Right atrium auricular region (tissue), 2 donors: ENCODE data around the gene USP26. TPM values are rescaled to one million over a fixed set of nuclear protein-coding genes. Genes with fewer than 3 reads are reported as not detected.

Experiments
- DNase-seq: peaks from one replicate; pipeline ENCODE4 v3.0.0-alpha.2; 2019; ENCODE audit warnings: low spot score
- H3K27ac ChIP-seq, 2 donors: fragments of 200-600 bp; sonication (generic); 1 replicate in 1 of 2; 2 replicates in 1 of 2; pipeline ENCODE4 v1.5.1; 2016 to 2019
- H3K27me3 ChIP-seq, 2 donors: fragments of 200-600 bp; sonication (generic); one replicate each; pipeline versions ENCODE4 v1.5.1 to v1.6.0; 2017 to 2019
- H3K36me3 ChIP-seq: fragments of 200-600 bp; sonication (generic); one replicate; pipeline ENCODE4 v1.5.1; 2016
- H3K4me1 ChIP-seq, 2 donors: fragments of 200-600 bp; sonication (generic); one replicate each; pipeline versions ENCODE4 v1.5.1 to v1.6.0; 2017 to 2019
- H3K4me3 ChIP-seq, 2 donors: fragments of 200-600 bp; sonication (generic); 1 replicate in 1 of 2; 2 replicates in 1 of 2; pipeline ENCODE4 v1.5.1; 2017 to 2019; ENCODE audit warnings: mild to moderate bottlenecking in 1 of 2, moderate library complexity in 1 of 2
- H3K9me3 ChIP-seq, 2 donors: fragments of 200-600 bp; sonication (generic); one replicate each; pipeline ENCODE4 v1.5.1; 2019
- total RNA-seq, 2 donors: library from RNA; depleted of rRNA; stranded (reverse); fragments of >200 nt; gene quantifications; one replicate each; pipeline ENCODE4 v1.1.0, GENCODE V29; 2016
- TF ChIP-seq, protein P1 (sequence below), 2 donors: fragments of 200-600 bp; sonication (generic); IDR thresholded peaks; one replicate each; pipeline ENCODE4 v1.5.1; 2019; ENCODE audit warnings: antibody characterized with exemption in 2 of 2

The USP26 gene
- total RNA-seq, 2 donors from 2014 or later, result not detected

- H3K27ac ChIP-seq, result no peak overlapping the region
Observed at GRCh38 chrX:133007458-133007857, 89.5 kb downstream of the USP26 start.

GRCh38 chrX:133005616-133006015 lies 91.3 kb downstream of the USP26 start:
- no peak for DNase-seq
- Histone ChIP-seq H3K27me3 (peaks cover 0 to 3% of the 10 kb centered on the region in 2 donors), H3K9me3 (peaks cover 0 to 12% of the 10 kb centered on the region in 2 donors), H3K36me3 (no peaks in the 10 kb centered on the region), H3K4me1 (no peaks in the 10 kb centered on the region), H3K4me3 (no peak overlapping the region), H3K27ac (no peak overlapping the region)
- TF ChIP-seq, protein P1, sequence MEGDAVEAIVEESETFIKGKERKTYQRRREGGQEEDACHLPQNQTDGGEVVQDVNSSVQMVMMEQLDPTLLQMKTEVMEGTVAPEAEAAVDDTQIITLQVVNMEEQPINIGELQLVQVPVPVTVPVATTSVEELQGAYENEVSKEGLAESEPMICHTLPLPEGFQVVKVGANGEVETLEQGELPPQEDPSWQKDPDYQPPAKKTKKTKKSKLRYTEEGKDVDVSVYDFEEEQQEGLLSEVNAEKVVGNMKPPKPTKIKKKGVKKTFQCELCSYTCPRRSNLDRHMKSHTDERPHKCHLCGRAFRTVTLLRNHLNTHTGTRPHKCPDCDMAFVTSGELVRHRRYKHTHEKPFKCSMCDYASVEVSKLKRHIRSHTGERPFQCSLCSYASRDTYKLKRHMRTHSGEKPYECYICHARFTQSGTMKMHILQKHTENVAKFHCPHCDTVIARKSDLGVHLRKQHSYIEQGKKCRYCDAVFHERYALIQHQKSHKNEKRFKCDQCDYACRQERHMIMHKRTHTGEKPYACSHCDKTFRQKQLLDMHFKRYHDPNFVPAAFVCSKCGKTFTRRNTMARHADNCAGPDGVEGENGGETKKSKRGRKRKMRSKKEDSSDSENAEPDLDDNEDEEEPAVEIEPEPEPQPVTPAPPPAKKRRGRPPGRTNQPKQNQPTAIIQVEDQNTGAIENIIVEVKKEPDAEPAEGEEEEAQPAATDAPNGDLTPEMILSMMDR (IDR thresholded peaks at IDR 0.05), result no peak

More at GRCh38 chrX:133007458-133007857, 89.5 kb downstream of the USP26 start:
- DNase-seq, result no peak
- H3K4me3 ChIP-seq, result no peak overlapping the region
- peaks cover 0 to 18% of the 10 kb centered on the region in 2 donors for H3K9me3 ChIP-seq
- no peaks in the 10 kb centered on the region for H3K27me3 ChIP-seq
- TF ChIP-seq, protein P1 (IDR thresholded peaks at IDR 0.05), result no peak
- H3K36me3 ChIP-seq, result no peaks in the 10 kb centered on the region
- no peaks in the 10 kb centered on the region for H3K4me1 ChIP-seq

DNA sequence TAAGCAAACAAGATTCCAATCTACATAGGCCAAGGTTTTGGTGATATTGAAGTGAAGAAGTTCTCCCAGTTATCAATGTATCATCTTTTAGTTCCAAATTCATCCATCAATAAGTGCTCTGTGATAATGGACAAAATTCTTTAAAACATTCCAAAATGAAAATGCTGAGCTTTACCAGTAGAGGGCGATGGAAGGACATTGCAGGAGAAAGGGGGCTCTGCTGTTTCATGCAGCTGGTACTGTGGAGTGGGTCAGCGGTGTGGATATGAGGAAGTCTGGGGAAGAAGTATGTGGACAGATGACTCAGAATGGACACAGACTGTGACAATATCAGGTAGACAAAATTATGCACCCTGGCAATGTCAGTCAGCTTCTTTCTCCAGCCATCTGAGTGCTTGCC lies 91.9 kb downstream of the USP26 start:
- H3K27me3 ChIP-seq, result peaks cover 0 to 3% of the 10 kb centered on the region in 2 donors
- TF ChIP-seq, protein P1 (IDR thresholded peaks at IDR 0.05), result peak in 1 of 2 donors; percentile 59
- H3K4me3 ChIP-seq, result no peak overlapping the region
- no peaks in the 10 kb centered on the region for H3K4me1 ChIP-seq
- no peak overlapping the region for H3K27ac ChIP-seq
- H3K9me3 ChIP-seq, result peaks cover 0 to 12% of the 10 kb centered on the region in 2 donors
- no peaks in the 10 kb centered on the region for H3K36me3 ChIP-seq
- DNase-seq, result no peak

GRCh38 chrX:132999209-132999608 lies 97.7 kb downstream of the USP26 start:
- no peaks in the 10 kb centered on the region for H3K9me3 ChIP-seq
- no peak for DNase-seq
- H3K36me3 ChIP-seq, result no peaks in the 10 kb centered on the region
- H3K4me3 ChIP-seq, result no peak overlapping the region
- H3K27me3 ChIP-seq, result peaks cover 0 to 3% of the 10 kb centered on the region in 2 donors
- H3K4me1 ChIP-seq, result no peaks in the 10 kb centered on the region
- TF ChIP-seq, protein P1 (IDR thresholded peaks at IDR 0.05), result no peak
- H3K27ac ChIP-seq, result no peak overlapping the region

- Histone ChIP-seq H3K4me1 (no peaks in the 10 kb centered on the region), H3K36me3 (no peaks in the 10 kb centered on the region), H3K27ac (no peak overlapping the region), H3K4me3 (no peak overlapping the region), H3K9me3 (no peaks in the 10 kb centered on the region), H3K27me3 (no peaks in the 10 kb centered on the region)
- DNase-seq, result no peak
- TF ChIP-seq, protein P1 (IDR thresholded peaks at IDR 0.05), result no peak
Observed at GRCh38 chrX:132990835-132991234, 106.1 kb downstream of the USP26 start.

- Histone ChIP-seq H3K27ac (no peak overlapping the region), H3K4me3 (no peak overlapping the region), H3K4me1 (no peaks in the 10 kb centered on the region), H3K9me3 (no peaks in the 10 kb centered on the region), H3K36me3 (no peaks in the 10 kb centered on the region), H3K27me3 (no peaks in the 10 kb centered on the region)
- TF ChIP-seq, protein P1 (IDR thresholded peaks at IDR 0.05), result no peak
- no peak for DNase-seq
Observed at GRCh38 chrX:132986556-132986955, 110.4 kb downstream of the USP26 start.
